GM06990 (cell line): ENCODE measurements around the gene CYP4F2.
"Not testable (repeated sequence)": the region's sequence is repeated elsewhere in the genome, so short reads cannot be mapped to it uniquely, and the experiment has no call there.

Experiments
- DNase-seq: peaks from one replicate; pipeline ENCODE4 v3.0.0-alpha.2; 2011; ENCODE audit not compliant: insufficient read length; ENCODE audit errors: extremely low read depth
- H3K27me3 ChIP-seq: replicated peaks from 2 replicates; pipeline ENCODE4 v1.6.0; 2011; ENCODE audit warnings: low read length; ENCODE audit not compliant: control insufficient read depth, insufficient read depth
- H3K36me3 ChIP-seq: 2 replicates; pipeline ENCODE4 v1.5.1; 2011; ENCODE audit warnings: low read length; ENCODE audit not compliant: control insufficient read depth, insufficient read depth
- H3K4me3 ChIP-seq: replicated peaks from 2 replicates; pipeline ENCODE4 v1.5.1; 2011; ENCODE audit warnings: low read depth, mild to moderate bottlenecking, control low read depth, low read length
- TF ChIP-seq, protein P1 (sequence below): IDR thresholded peaks from 2 replicates; pipeline ENCODE4 v1.5.1; 2011; ENCODE audit warnings: low read length, control low read depth, mild to moderate bottlenecking, inconsistent platforms; ENCODE audit not compliant: insufficient read depth, poor library complexity, severe bottlenecking

Gene CYP4F2

DNA sequence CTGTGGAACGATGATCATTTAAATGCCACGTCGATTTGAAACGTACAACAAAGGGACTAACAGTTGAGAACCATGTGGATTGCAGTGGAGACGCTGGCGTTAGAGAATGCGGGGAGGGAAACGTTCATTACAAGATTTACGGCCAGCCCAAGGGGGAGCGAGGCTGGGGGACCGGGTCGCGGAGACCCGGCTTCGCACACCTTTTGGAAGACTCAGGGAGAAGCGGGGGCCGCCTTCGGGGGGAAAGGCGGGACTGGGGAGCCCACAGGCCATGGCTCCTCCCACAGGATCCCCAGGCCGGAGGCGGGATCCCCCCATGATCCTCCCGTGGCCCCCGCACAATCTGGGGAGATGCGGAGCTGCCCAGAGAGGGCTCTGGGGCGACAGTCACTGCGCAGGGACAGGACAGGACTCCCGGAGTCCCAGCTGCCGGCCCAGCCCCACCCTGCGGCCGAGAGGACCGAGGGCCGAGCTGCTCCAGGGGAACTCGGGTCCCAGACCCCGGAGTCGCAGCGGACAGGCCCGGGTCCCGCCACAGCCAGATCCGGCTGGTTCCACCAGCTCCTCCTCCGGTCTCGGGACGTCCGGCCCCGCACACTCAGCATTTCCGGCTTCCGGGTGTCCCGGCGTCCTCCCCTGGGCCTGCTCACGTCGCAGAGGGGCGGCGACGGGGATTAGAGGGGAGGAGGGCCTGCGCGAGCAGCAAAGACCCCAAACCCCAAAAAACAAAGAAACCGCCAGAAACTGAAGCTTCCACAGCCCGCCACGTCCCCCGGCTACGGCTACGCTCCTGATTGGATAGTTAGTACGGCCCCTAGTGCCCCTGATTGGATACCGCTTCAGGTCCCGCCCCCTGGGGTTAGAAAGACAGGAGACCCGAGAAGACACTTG lies 61.3 kb downstream of the CYP4F2 start:
- TF ChIP-seq, protein P1, sequence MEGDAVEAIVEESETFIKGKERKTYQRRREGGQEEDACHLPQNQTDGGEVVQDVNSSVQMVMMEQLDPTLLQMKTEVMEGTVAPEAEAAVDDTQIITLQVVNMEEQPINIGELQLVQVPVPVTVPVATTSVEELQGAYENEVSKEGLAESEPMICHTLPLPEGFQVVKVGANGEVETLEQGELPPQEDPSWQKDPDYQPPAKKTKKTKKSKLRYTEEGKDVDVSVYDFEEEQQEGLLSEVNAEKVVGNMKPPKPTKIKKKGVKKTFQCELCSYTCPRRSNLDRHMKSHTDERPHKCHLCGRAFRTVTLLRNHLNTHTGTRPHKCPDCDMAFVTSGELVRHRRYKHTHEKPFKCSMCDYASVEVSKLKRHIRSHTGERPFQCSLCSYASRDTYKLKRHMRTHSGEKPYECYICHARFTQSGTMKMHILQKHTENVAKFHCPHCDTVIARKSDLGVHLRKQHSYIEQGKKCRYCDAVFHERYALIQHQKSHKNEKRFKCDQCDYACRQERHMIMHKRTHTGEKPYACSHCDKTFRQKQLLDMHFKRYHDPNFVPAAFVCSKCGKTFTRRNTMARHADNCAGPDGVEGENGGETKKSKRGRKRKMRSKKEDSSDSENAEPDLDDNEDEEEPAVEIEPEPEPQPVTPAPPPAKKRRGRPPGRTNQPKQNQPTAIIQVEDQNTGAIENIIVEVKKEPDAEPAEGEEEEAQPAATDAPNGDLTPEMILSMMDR = no peak
- H3K36me3 ChIP-seq = no peaks in the 10 kb centered on the region
- H3K27me3 ChIP-seq = no peaks in the 10 kb centered on the region
- peak; percentile 91 for DNase-seq
- peak overlapping the region; percentile 81 for H3K4me3 ChIP-seq

DNA sequence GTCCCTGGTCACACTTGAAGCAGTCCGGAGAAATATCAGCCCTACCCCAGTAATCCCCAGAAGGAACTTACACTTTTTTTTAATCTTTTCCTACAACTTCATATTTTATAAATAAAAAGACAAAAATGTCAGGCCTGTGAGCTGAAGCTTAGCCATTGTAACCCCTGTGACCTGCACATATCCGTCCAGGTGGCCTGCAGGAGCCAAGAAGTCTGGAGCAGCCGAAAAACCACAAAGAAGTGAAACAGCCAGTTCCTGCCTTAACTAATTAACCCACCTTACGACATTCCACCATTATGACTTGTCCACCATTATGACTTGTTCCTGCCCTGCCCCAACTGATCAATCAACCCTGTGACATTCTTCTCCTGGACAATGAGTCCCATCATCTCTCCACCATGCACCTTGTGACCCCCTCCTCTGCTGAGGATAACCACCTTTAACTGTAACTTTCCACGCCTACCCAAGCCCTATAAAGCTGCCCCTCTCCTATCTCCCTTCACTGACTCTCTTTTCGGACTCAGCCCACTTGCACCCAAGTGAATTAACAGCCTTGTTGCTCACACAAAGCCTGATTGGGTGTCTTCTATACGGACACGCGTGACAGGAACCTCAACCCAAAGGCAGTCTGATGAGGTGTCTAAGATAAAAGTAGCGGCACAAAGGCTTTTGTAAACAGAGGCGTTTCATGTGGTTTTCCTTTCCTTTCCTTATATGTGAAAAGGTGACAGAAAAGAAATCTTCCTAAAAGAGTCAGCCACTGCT lies 62.1 kb downstream of the CYP4F2 start:
- H3K36me3 ChIP-seq, DNase-seq, H3K27me3 ChIP-seq: not testable (repeated sequence)
- H3K4me3 ChIP-seq = peak overlapping the region; percentile 81

DNA sequence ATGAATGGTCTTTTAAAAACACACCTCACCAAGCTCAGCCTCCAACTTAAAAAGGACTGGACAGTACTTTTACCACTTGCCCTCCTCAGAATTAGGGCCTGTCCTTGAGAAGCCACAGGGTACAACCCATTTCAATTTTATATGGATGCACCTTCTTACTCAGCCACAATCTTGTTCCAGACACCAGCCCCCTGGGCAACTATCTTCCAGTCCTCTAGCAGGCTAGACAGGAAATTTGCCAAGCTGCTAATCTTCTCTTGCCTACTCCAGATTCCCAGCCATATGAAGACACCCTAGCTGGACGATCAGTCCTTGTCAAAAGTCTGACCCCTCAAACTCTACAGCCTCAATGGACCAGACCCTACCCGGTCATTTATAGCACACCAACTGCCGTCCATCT lies 63.6 kb downstream of the CYP4F2 start:
- not testable (repeated sequence) for H3K4me3 ChIP-seq, H3K27me3 ChIP-seq, DNase-seq, H3K36me3 ChIP-seq

DNA sequence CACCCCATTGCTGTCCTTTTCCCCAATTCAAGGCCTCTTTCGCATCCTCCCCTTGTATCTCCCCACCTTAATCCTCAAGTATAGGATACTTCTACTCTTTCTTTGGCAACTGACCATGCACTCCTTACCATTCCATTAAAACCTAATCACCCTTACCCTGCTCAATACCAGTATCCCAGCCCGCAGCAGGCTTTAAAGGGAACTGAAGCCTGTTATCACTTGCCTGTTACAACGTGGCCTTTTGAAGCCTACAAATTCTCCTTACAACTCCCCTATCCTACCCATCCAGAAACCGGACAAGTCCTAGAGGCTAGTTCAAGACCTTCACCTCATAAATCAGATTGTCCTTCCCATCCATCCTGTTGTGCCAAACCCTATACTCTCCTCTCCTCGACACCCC lies 66.2 kb downstream of the CYP4F2 start:
- H3K36me3 ChIP-seq = no peaks in the 10 kb centered on the region
- no peak overlapping the region for H3K4me3 ChIP-seq
- TF ChIP-seq, protein P1 = no peak
- H3K27me3 ChIP-seq = no peaks in the 10 kb centered on the region; the same call in 1 of the 2 replicates
- no peak for DNase-seq

DNA sequence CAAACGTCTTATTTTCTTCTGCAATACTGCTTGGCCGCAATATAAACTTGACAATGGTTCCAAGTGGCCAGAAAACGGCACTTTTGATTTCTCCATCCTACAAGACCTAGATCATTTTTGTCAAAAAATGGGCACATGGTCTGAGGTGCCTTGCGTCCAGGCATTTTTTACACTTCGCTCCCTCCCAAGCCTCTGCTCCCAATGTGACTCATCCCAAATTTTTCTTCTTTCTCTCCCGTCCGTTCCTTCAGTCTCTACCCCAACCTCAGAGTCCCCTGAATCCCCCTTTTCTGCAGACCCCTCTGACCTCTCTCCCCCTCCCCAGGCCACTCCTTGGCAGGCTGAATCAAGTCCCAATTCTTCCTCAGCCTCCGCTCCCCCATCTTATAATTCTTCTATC lies 68.1 kb downstream of the CYP4F2 start:
- Histone ChIP-seq H3K4me3 (no peak overlapping the region), H3K36me3 (no peaks in the 10 kb centered on the region), H3K27me3 (no peaks in the 10 kb centered on the region; the same call in 1 of the 2 replicates)
- no peak for DNase-seq
- TF ChIP-seq, protein P1 = no peak

DNA sequence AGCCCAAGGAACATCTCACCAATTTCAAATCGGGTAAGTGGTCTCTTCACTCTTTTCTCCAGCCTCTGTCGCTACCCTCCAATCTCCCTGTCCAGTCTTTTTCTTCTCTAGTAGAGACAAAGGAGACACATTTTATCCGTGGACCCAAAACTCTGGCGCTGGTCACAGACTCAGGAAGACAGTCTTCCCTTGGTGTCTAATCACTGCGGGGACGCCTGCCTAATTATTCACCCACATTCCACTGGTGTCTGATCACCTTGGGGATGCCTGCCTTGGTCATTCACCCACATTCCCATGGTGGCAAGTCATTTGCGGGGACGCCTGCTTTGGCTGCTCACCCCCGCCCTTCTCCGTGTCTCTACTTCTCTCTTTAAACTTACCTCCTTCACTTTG lies 68.6 kb downstream of the CYP4F2 start:
- Histone ChIP-seq H3K4me3 (no peak overlapping the region), H3K27me3 (no peaks in the 10 kb centered on the region; the same call in 1 of the 2 replicates), H3K36me3 (no peaks in the 10 kb centered on the region)
- no peak for DNase-seq
- TF ChIP-seq, protein P1 = no peak

DNA sequence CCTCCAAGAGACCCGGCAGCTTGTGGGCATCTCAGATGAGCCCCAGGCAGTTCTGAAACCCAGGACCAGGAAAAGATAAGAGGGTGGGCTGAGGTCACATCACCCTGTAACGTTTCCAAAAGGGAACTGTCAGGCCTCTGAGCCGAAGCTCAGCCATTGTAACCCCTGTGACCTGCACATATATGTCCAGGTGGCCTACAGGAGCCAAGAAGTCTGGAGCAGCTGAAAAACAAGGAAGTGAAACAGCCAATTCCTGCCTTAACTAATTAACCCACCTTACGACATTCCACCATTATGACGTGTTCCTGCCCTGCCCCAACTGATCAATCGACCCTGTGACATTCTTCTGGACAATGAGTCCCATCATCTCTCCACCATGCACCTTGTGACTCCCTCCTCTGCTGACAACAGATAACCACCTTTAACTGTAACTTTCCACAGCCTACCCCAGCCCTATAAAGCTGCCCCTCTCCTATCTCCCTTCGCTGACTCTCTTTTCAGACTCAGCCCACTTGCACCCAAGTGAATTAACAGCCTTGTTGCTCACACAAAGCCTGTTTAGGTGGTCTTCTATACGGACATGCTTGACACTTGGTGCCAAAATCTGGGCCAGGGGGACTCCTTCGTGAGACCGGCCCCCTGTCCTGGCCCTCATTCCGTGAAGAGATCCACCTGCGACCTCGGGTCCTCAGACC lies 69.1 kb downstream of the CYP4F2 start:
- not testable (repeated sequence) for DNase-seq, H3K4me3 ChIP-seq, H3K27me3 ChIP-seq, H3K36me3 ChIP-seq
